ENCODE results near the gene PCDHB11. TPM values are rescaled to one million over a fixed set of nuclear protein-coding genes. Genes with fewer than 3 reads are reported as not detected.
A peak's percentile ranks its signal among the peaks of the same experiment; 100 is the strongest.
"Not testable (repeated sequence)": the region's sequence is repeated elsewhere in the genome, so short reads cannot be mapped to it uniquely, and the experiment has no call there.

Gene PCDHB11
- total RNA-seq, 1 donor from 2014 or later: not detected

GRCh38 chr5:141179876-141180275, 19.6 kb upstream of the PCDHB11 start:
- DNase-seq; H3K9me3 Mint-ChIP-seq; H3K4me3 Mint-ChIP-seq; CTCF ChIA-PET; H3K27ac Mint-ChIP-seq; H3K36me3 Mint-ChIP-seq (ENCODE audit: low read depth); ATAC-seq (ENCODE audit: low read depth); intact Hi-C loops (cut with micrococcal nuclease); H3K4me1 Mint-ChIP-seq; POLR2A ChIA-PET: not testable (repeated sequence)
- H3K27me3 Mint-ChIP-seq: peaks cover 18% of the 10 kb centered on the region

- no peak overlapping the region for H3K4me3 Mint-ChIP-seq
- CTCF ChIA-PET: no interaction called here
- no peaks in the 10 kb centered on the region for H3K4me1 Mint-ChIP-seq
- H3K36me3 Mint-ChIP-seq (ENCODE audit: low read depth): no peaks in the 10 kb centered on the region
- H3K27ac Mint-ChIP-seq: no peak overlapping the region
- DNase-seq (no peak), ATAC-seq (ENCODE audit: low read depth) (no peak)
- intact Hi-C loops (cut with micrococcal nuclease): no loop called here
- POLR2A ChIA-PET: no interaction called here
- peaks cover 8% of the 10 kb centered on the region for H3K9me3 Mint-ChIP-seq
- no peak for TF ChIP-seq CTCF (IDR thresholded peaks at IDR 0.05)
- peaks cover 15% of the 10 kb centered on the region for H3K27me3 Mint-ChIP-seq
These were observed 19.1 kb upstream of the PCDHB11 start for GRCh38 chr5:141180313-141180712.

GRCh38 chr5:141182248-141182647, 17.2 kb upstream of the PCDHB11 start, which contains the start of gene PCDHB16:
Gene PCDHB16, plus strand, starts transcription at chr5:141182387. Its CDS starts 173 bp downstream, at chr5:141182560.
- ATAC-seq (ENCODE audit: low read depth) (no peak), DNase-seq (no peak)
- intact Hi-C loops (cut with micrococcal nuclease): no loop called here
- CTCF ChIA-PET: no interaction called here
- H3K27ac Mint-ChIP-seq: no peak within 1 kb of the TSS
- TF ChIP-seq CTCF (IDR thresholded peaks at IDR 0.05): no peak
- peaks cover 8% of the 10 kb centered on the region for H3K9me3 Mint-ChIP-seq
- H3K4me3 Mint-ChIP-seq: no peak within 1 kb of the TSS
- POLR2A ChIA-PET: no interaction called here
- H3K27me3 Mint-ChIP-seq: peaks cover 19% of the 10 kb centered on the region
- peaks cover 4% of the 10 kb centered on the region for H3K4me1 Mint-ChIP-seq
- H3K36me3 Mint-ChIP-seq (ENCODE audit: low read depth): peaks cover 4% of the 10 kb centered on the region

GRCh38 chr5:141184117-141184855, 15.1 kb upstream of the PCDHB11 start:
- peaks cover 13% of the 10 kb centered on the region for H3K9me3 Mint-ChIP-seq
- POLR2A ChIA-PET; intact Hi-C loops (cut with micrococcal nuclease): not testable (repeated sequence)

GRCh38 chr5:141186897-141187512, 12.4 kb upstream of the PCDHB11 start, which contains the start of gene PCDHB9:
Gene PCDHB9, plus strand, starts transcription at chr5:141187161. Its CDS starts 158 bp downstream, at chr5:141187319.
- Mint-ChIP-seq H3K27ac (no peak within 1 kb of the TSS), H3K27me3 (peaks cover 26% of the 10 kb centered on the region), H3K4me3 (peak within 1 kb of the TSS; percentile 60), H3K4me1 (peaks cover 4% of the 10 kb centered on the region), H3K36me3 (ENCODE audit: low read depth) (peaks cover 4% of the 10 kb centered on the region), H3K9me3 (peaks cover 18% of the 10 kb centered on the region)
- DNase-seq: no peak
- no peak for TF ChIP-seq CTCF (IDR thresholded peaks at IDR 0.05)
- ChIA-PET CTCF (interaction anchor here (0.7 to 2.2 kb wide), 3 partner anchors 226 to 384 kb away, joined by 3 to 11 read pairs (median 3); partner anchors contain the start of gene PCDHGA10), POLR2A (interaction anchor here (0.6 kb wide), 1 partner anchor 953 kb away, joined by 6 read pairs; no protein-coding TSS in a partner anchor)
- ATAC-seq (ENCODE audit: low read depth): no peak
- intact Hi-C loops (cut with micrococcal nuclease): loop anchor here (2.0 kb wide), 1 partner anchor 378 kb away; no protein-coding TSS in a partner anchor

More at GRCh38 chr5:141184117-141184855, 15.1 kb upstream of the PCDHB11 start:
- ATAC-seq (ENCODE audit: low read depth); H3K4me3 Mint-ChIP-seq; CTCF ChIA-PET; H3K27ac Mint-ChIP-seq; DNase-seq; H3K36me3 Mint-ChIP-seq (ENCODE audit: low read depth); H3K4me1 Mint-ChIP-seq: not testable (repeated sequence)
- peaks cover 22% of the 10 kb centered on the region for H3K27me3 Mint-ChIP-seq

GRCh38 chr5:141188682-141189081, 10.7 kb upstream of the PCDHB11 start:
- CTCF ChIA-PET; POLR2A ChIA-PET; H3K27ac Mint-ChIP-seq; H3K4me3 Mint-ChIP-seq; intact Hi-C loops (cut with micrococcal nuclease); ATAC-seq (ENCODE audit: low read depth); DNase-seq; H3K4me1 Mint-ChIP-seq; H3K36me3 Mint-ChIP-seq (ENCODE audit: low read depth): not testable (repeated sequence)
- H3K27me3 Mint-ChIP-seq: peaks cover 26% of the 10 kb centered on the region
- H3K9me3 Mint-ChIP-seq: peaks cover 14% of the 10 kb centered on the region

- H3K27ac Mint-ChIP-seq; intact Hi-C loops (cut with micrococcal nuclease); H3K36me3 Mint-ChIP-seq (ENCODE audit: low read depth); CTCF ChIA-PET; DNase-seq; POLR2A ChIA-PET; H3K4me3 Mint-ChIP-seq; H3K4me1 Mint-ChIP-seq; ATAC-seq (ENCODE audit: low read depth): not testable (repeated sequence)
- peaks cover 26% of the 10 kb centered on the region for H3K27me3 Mint-ChIP-seq
- peaks cover 14% of the 10 kb centered on the region for H3K9me3 Mint-ChIP-seq
These were observed 10.3 kb upstream of the PCDHB11 start for GRCh38 chr5:141189131-141189530.

Measured in activated B cell treated with CpG ODN at 0.5 μM for 24 hours (primary cell).